MM.1S (cell line): ENCODE data around the gene ARFGEF2.

Experiments
- DNase-seq: peaks from one replicate; pipeline ENCODE4 v3.0.0-alpha.2; 2015
- H2AFZ ChIP-seq: fragments of 300-600 bp; sonication (generic); 2 replicates; pipeline ENCODE4 v1.6.0; 2016; ENCODE audit warnings: antibody characterized with exemption, low read length
- H3F3A ChIP-seq: fragments of 300-600 bp; sonication (generic); 2 replicates; pipeline ENCODE4 v1.6.1; 2016; ENCODE audit warnings: mild to moderate bottlenecking, antibody characterized with exemption, low read length, moderate library complexity, mixed read lengths; ENCODE audit not compliant: insufficient read depth
- H3K27ac ChIP-seq: fragments of 300-600 bp; sonication (generic); 2 replicates; pipeline ENCODE4 v1.5.1; 2016; ENCODE audit warnings: mild to moderate bottlenecking, low read length
- H3K27me3 ChIP-seq: fragments of 300-600 bp; sonication (generic); replicated peaks from 2 replicates; pipeline ENCODE4 v1.6.0; 2016; ENCODE audit warnings: low read length; ENCODE audit not compliant: insufficient read depth
- H3K36me3 ChIP-seq: fragments of 300-600 bp; sonication (generic); replicated peaks from 2 replicates; pipeline ENCODE4 v1.6.1; 2016; ENCODE audit warnings: mild to moderate bottlenecking, low read length, mixed read lengths; ENCODE audit not compliant: insufficient read depth
- H3K4me1 ChIP-seq: fragments of 300-600 bp; sonication (generic); 2 replicates; pipeline ENCODE4 v1.6.1; 2016; ENCODE audit warnings: low read length, mixed read lengths
- H3K4me2 ChIP-seq: fragments of 300-600 bp; sonication (generic); 2 replicates; pipeline ENCODE4 v1.6.0; 2016; ENCODE audit warnings: low read depth, low read length
- H3K4me3 ChIP-seq: fragments of 300-600 bp; sonication (generic); 2 replicates; pipeline ENCODE4 v1.5.1; 2016; ENCODE audit warnings: low read length, mixed read lengths
- H3K79me2 ChIP-seq: fragments of 300-600 bp; sonication (generic); 2 replicates; pipeline ENCODE4 v1.6.1; 2016; ENCODE audit warnings: mixed run types, low read length, mixed read lengths
- H3K9ac ChIP-seq: fragments of 300-600 bp; sonication (generic); 2 replicates; pipeline ENCODE4 v1.6.1; 2016; ENCODE audit warnings: low read length, mixed read lengths
- H3K9me2 ChIP-seq: fragments of 300-600 bp; sonication (generic); replicated peaks from 2 replicates; pipeline ENCODE4 v1.6.1; 2016; ENCODE audit warnings: mild to moderate bottlenecking, low read length, mixed read lengths; ENCODE audit not compliant: insufficient read depth
- H3K9me3 ChIP-seq: fragments of 300-600 bp; sonication (generic); replicated peaks from 2 replicates; pipeline ENCODE4 v1.6.1; 2016; ENCODE audit warnings: mild to moderate bottlenecking, low read length, mixed read lengths; ENCODE audit not compliant: insufficient read depth
- H4K20me1 ChIP-seq: fragments of 300-600 bp; sonication (generic); 2 replicates; pipeline ENCODE4 v1.6.1; 2016; ENCODE audit warnings: mild to moderate bottlenecking, low read length, moderate library complexity, mixed read lengths; ENCODE audit not compliant: insufficient read depth
- CTCF ChIP-seq: fragments of 300-600 bp; sonication (generic); IDR thresholded peaks from 2 replicates; pipeline ENCODE4 v1.5.1; 2016; ENCODE audit warnings: antibody characterized with exemption, low read length, mixed read lengths
- EZH2 ChIP-seq: fragments of 300-600 bp; sonication (generic); optimal IDR thresholded peaks from 2 replicates; pipeline ENCODE3; 2017; ENCODE audit warnings: low read depth, mild to moderate bottlenecking, antibody characterized with exemption, low read length, mixed read lengths
- EZH2phosphoT487 ChIP-seq: fragments of 300-600 bp; sonication (generic); IDR thresholded peaks from 2 replicates; pipeline ENCODE4 v1.6.1; 2018; ENCODE audit warnings: antibody characterized with exemption, low read length

ARFGEF2 gene

GRCh38 chr20:49039854-49040253 is 118.3 kb downstream of the ARFGEF2 start:
- no peaks in the 10 kb centered on the region for H3K9me2 ChIP-seq
- no peak overlapping the region for H3K4me3 ChIP-seq
- no peak overlapping the region for H2AFZ ChIP-seq
- H3K36me3 ChIP-seq: no peaks in the 10 kb centered on the region; the same call in 1 of the 2 replicates
- H3K27me3 ChIP-seq: no peaks in the 10 kb centered on the region
- peaks cover 15% of the 10 kb centered on the region for H3K4me1 ChIP-seq
- peaks cover 20% of the 10 kb centered on the region for H3F3A ChIP-seq
- no peak overlapping the region for H3K9ac ChIP-seq
- no peak overlapping the region for H3K4me2 ChIP-seq
- no peak for DNase-seq
- no peaks in the 10 kb centered on the region for H3K79me2 ChIP-seq
- no peaks in the 10 kb centered on the region for H3K9me3 ChIP-seq
- H3K27ac ChIP-seq: no peak overlapping the region
- TF ChIP-seq EZH2phosphoT487 (no peak), EZH2 (no peak), CTCF (no peak)
- no peaks in the 10 kb centered on the region for H4K20me1 ChIP-seq

- Histone ChIP-seq H3K79me2 (peaks cover 18% of the 10 kb centered on the region), H3K36me3 (no peaks in the 10 kb centered on the region), H3K9me3 (no peaks in the 10 kb centered on the region), H3K4me1 (peaks cover 16% of the 10 kb centered on the region), H3K9ac (no peak overlapping the region), H4K20me1 (peaks cover under 1% of the 10 kb centered on the region; the same call in 1 of the 2 replicates), H3K27me3 (no peaks in the 10 kb centered on the region), H3K4me2 (no peak overlapping the region), H3F3A (peaks cover 9% of the 10 kb centered on the region), H2AFZ (no peak overlapping the region), H3K4me3 (no peak overlapping the region), H3K27ac (no peak overlapping the region), H3K9me2 (no peaks in the 10 kb centered on the region)
- no peak for DNase-seq
- TF ChIP-seq EZH2phosphoT487 (no peak), EZH2 (no peak), CTCF (no peak)
These were observed 121.5 kb downstream of the ARFGEF2 start for GRCh38 chr20:49043000-49043399.

- H4K20me1 ChIP-seq: peaks cover 12% of the 10 kb centered on the region; the same call in 1 of the 2 replicates
- H2AFZ ChIP-seq: peak overlapping the region; percentile 74
- no peaks in the 10 kb centered on the region; the same call in 1 of the 2 replicates for H3K36me3 ChIP-seq
- H3K4me3 ChIP-seq: peak overlapping the region; percentile 98
- peak overlapping the region; percentile 98 for H3K9ac ChIP-seq
- DNase-seq: no peak
- peaks cover 43% of the 10 kb centered on the region for H3K79me2 ChIP-seq
- no peaks in the 10 kb centered on the region for H3K27me3 ChIP-seq
- H3K27ac ChIP-seq: peak overlapping the region; percentile 83; the same call in 1 of the 2 replicates
- H3K9me3 ChIP-seq: no peaks in the 10 kb centered on the region
- no peak for TF ChIP-seq EZH2
- TF ChIP-seq EZH2phosphoT487: no peak
- no peak for TF ChIP-seq CTCF
- H3K4me2 ChIP-seq: peak overlapping the region; percentile 73
- peaks cover 7% of the 10 kb centered on the region for H3F3A ChIP-seq
- peaks cover 18% of the 10 kb centered on the region for H3K4me1 ChIP-seq
- no peaks in the 10 kb centered on the region for H3K9me2 ChIP-seq
These were observed 124.1 kb downstream of the ARFGEF2 start for GRCh38 chr20:49045440-49046086.
